ENCODE data around the gene FAM174B. TPM values are rescaled to one million over a fixed set of nuclear protein-coding genes. Genes with fewer than 3 reads are reported as not detected.
A peak's percentile ranks its signal among the peaks of the same experiment; 100 is the strongest.

The FAM174B gene
- total and polyA plus RNA-seq, 3 donors from 2014 or later = 15.7 to 18.7 (median 18.6) TPM

DNA sequence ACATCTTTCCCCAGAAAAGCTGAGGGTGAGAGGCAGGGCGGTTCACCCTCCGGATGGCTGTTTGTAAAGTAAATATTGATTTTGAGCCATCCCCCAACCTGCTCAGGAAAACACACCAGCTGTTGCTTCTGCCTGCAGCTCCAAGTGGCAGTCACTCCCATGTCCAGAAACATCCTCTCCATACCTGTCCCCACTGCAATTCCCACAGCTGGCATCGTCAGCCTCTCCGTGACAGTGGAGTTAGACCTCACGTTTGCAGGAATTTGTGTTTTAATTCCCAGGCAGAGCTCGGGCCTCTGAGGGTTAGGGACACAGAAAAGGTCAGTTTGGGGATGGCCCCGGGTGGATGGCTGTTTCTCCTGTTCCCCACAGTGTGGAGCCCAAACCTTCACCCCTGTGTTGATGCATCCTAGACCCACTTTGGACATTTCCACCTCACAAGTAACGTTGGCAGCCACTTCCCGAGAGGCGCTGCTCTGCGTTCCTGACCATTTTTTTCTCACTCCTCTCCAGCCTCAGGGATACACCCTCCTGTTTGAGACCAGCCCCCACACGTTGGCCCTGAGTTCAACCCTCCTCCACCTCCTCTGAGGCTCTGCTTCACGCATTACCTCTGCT lies 11.8 kb upstream of the FAM174B start:
- no peaks in the 10 kb centered on the region for H3K36me3 ChIP-seq (ENCODE audit: low read depth, missing control alignments)
- H3K9me3 ChIP-seq = no peaks in the 10 kb centered on the region
- no peaks in the 10 kb centered on the region for H3K27me3 ChIP-seq
- no peak overlapping the region for H3K4me3 ChIP-seq
- peak; percentile 34 for DNase-seq
- WGBS, 2 donors = 49 to 52% methylated on average over 11 to 13 of the region's 13 CpGs
- H3K4me1 ChIP-seq = peaks cover 31% of the 10 kb centered on the region
- intact Hi-C loops (cut with DNase I; ENCODE audit: low total_unique reads) = no loop called here
- H3K27ac ChIP-seq = peak overlapping the region; percentile 40 to 69
- TF ChIP-seq, protein P1, sequence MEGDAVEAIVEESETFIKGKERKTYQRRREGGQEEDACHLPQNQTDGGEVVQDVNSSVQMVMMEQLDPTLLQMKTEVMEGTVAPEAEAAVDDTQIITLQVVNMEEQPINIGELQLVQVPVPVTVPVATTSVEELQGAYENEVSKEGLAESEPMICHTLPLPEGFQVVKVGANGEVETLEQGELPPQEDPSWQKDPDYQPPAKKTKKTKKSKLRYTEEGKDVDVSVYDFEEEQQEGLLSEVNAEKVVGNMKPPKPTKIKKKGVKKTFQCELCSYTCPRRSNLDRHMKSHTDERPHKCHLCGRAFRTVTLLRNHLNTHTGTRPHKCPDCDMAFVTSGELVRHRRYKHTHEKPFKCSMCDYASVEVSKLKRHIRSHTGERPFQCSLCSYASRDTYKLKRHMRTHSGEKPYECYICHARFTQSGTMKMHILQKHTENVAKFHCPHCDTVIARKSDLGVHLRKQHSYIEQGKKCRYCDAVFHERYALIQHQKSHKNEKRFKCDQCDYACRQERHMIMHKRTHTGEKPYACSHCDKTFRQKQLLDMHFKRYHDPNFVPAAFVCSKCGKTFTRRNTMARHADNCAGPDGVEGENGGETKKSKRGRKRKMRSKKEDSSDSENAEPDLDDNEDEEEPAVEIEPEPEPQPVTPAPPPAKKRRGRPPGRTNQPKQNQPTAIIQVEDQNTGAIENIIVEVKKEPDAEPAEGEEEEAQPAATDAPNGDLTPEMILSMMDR (IDR thresholded peaks at IDR 0.05) = no peak
- no peak for TF ChIP-seq POLR2A (IDR thresholded peaks at IDR 0.05)

DNA sequence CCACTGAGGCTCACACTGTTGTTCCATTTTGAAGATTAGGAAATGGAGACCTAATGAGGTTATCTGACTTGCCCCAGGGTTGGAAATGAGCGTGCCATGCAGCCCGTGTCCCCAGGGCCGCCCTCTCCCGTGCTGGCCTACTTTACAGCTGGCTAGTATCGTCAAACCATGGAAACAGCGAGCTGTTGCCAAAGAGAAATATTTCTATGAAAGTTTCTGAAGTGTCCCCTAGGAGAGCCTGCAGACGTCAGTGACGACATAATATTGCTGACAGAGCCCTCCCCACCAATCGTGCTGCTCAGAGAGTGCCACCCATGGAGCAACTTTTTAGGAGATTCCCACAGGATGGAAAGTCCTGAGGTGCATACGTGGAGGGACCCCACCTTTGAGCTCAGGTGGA lies 11.2 kb upstream of the FAM174B start:
- H3K27me3 ChIP-seq = no peaks in the 10 kb centered on the region
- H3K36me3 ChIP-seq (ENCODE audit: low read depth, missing control alignments) = no peaks in the 10 kb centered on the region
- intact Hi-C loops (cut with DNase I; ENCODE audit: low total_unique reads) = no loop called here
- peaks cover 31% of the 10 kb centered on the region for H3K4me1 ChIP-seq
- H3K27ac ChIP-seq = peak overlapping the region; percentile 40 to 69
- TF ChIP-seq, protein P1 (IDR thresholded peaks at IDR 0.05) = no peak
- no peaks in the 10 kb centered on the region for H3K9me3 ChIP-seq
- no peak overlapping the region for H3K4me3 ChIP-seq
- 42 to 44% methylated on average over 9 to 10 of the region's 10 CpGs for WGBS, 2 donors
- peak; percentile 51 for DNase-seq

DNA sequence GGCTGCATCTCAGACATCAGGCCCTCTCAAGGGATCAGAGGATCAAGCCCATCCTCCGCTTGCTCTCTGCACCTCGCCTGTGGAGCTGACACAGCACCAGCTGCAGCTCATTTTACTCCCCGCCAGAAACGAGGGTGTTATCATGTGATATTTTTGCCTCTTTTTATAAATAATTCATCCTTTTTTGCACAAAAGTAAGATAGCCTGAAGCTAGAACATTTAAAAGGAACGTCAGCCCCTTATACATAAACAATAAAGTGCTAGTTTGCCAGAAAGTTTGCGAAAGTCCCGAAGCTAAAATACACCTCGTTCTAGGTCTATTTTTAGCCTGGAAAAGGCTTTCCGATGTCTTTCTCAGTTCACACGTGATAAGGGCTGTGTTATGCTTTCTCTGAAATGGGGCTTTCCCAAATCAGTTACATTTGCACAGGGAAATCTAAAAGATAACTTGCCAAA lies 9.6 kb upstream of the FAM174B start:
- no peaks in the 10 kb centered on the region for H3K9me3 ChIP-seq
- peaks cover 31% of the 10 kb centered on the region for H3K4me1 ChIP-seq
- no peak for TF ChIP-seq POLR2A (IDR thresholded peaks at IDR 0.05)
- TF ChIP-seq, protein P1 (IDR thresholded peaks at IDR 0.05) = no peak
- H3K36me3 ChIP-seq (ENCODE audit: low read depth, missing control alignments) = no peaks in the 10 kb centered on the region
- no peaks in the 10 kb centered on the region for H3K27me3 ChIP-seq
- DNase-seq = peak; percentile 60
- no peak overlapping the region for H3K4me3 ChIP-seq
- intact Hi-C loops (cut with DNase I; ENCODE audit: low total_unique reads) = no loop called here
- peak overlapping the region; percentile 29 to 69 for H3K27ac ChIP-seq
- WGBS, 2 donors = 14 to 23% methylated on average over 10 of the region's 10 CpGs

DNA sequence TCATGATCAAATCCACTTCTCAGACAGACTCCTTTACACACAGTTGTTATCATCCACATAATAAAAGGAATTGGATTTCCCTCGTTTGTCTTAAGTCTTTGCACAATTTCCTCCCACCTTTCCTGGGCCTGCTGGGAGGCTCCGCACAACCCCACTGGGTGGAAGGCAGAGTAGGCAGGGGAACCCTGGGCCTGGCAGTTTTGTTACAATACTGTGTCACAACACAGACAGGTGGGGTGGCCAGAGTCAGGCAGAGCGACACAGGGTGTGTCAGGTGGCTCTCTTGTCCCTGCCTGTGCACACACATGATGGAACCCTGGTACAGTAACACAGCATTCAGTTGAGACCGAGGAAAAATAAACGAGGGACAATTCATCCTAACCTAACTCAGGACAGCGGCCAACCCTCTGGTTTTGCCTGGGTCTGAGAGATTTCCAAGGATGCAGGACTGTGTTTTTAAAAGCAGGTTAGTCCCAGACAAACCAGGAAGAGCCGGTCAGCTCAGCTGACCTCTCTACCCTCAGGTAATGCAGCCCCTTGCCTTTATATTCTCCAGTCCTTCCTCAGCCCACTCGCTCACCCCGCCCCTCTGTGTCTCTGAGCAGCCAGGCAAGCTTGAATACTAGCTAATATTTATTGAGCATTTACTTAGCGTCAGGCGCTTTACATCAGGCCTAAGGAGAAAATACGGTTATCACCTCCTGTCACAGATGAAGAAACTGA lies 8.8 kb upstream of the FAM174B start:
- intact Hi-C loops (cut with DNase I; ENCODE audit: low total_unique reads) = no loop called here
- Histone ChIP-seq H3K9me3 (no peaks in the 10 kb centered on the region), H3K27ac (peak overlapping the region in 1 of 2 donors; percentile 69), H3K4me3 (no peak overlapping the region), H3K4me1 (peaks cover 31% of the 10 kb centered on the region), H3K36me3 (ENCODE audit: low read depth, missing control alignments) (no peaks in the 10 kb centered on the region), H3K27me3 (no peaks in the 10 kb centered on the region)
- WGBS, 2 donors = 81 to 87% methylated on average over 11 to 12 of the region's 12 CpGs
- no peak for DNase-seq
- no peak for TF ChIP-seq POLR2A (IDR thresholded peaks at IDR 0.05)
- TF ChIP-seq, protein P1 (IDR thresholded peaks at IDR 0.05) = no peak

All from testis (tissue), 3 donors.